PC-9 (cell line): ENCODE data around the gene ZMYND15.

Source experiments
- EZH2 ChIP-seq: fragments of 200-600 bp; sonication (generic); IDR thresholded peaks from 2 replicates; pipeline ENCODE4 v1.8.0; 2017; ENCODE audit warnings: antibody characterized with exemption, low read depth
- TF ChIP-seq, protein P1 (sequence below): fragments of 200-600 bp; sonication (generic); conservative IDR thresholded peaks from 2 replicates; pipeline ENCODE4 v1.6.1; 2017; ENCODE audit warnings: mixed run types, antibody characterized with exemption, mild to moderate bottlenecking, moderate library complexity

DNA sequence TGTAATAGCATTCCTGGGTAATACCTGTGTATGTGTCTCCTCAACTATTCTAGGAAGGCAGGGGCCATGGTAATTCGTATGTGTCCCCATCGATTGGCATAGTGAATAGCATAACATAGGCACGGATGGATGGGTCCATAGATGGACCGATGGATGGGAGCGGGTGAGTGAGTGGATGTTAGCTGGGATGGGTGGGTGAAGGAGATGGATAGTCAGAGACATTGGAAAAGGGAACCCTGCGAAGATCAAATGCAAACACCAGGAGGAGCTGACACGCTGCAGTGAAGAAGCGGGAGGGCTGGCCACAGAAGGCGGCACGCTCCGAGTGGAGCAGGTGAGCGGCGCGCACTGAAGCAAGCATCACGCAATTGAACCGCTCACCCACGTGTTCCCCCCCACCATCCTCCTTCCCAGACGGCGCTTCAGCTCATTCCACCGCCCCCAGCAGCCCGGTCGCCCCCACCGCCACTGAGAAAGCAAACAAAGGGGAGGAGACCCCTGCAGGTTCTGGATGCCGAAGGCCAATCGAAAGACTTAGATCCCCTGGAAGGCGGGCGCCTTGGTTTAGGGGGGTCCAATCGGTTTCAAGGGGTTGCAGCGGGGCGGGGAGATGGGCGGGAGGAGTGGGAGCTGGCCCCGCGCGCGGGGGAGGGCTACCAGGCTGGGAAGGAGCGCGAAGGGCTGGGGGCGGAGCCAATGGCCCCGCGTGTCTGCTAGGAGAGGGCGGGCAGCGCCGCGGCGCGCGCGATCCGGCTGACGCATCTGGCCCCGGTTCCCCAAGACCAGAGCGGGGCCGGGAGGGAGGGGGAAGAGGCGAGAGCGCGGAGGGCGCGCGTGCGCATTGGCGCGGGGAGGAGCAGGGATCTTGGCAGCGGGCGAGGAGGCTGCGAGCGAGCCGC lies 29.6 kb upstream of the ZMYND15 start, which contains the start of gene ARRB2:
- TF ChIP-seq, protein P1, sequence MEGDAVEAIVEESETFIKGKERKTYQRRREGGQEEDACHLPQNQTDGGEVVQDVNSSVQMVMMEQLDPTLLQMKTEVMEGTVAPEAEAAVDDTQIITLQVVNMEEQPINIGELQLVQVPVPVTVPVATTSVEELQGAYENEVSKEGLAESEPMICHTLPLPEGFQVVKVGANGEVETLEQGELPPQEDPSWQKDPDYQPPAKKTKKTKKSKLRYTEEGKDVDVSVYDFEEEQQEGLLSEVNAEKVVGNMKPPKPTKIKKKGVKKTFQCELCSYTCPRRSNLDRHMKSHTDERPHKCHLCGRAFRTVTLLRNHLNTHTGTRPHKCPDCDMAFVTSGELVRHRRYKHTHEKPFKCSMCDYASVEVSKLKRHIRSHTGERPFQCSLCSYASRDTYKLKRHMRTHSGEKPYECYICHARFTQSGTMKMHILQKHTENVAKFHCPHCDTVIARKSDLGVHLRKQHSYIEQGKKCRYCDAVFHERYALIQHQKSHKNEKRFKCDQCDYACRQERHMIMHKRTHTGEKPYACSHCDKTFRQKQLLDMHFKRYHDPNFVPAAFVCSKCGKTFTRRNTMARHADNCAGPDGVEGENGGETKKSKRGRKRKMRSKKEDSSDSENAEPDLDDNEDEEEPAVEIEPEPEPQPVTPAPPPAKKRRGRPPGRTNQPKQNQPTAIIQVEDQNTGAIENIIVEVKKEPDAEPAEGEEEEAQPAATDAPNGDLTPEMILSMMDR, result peak; percentile 71
- TF ChIP-seq EZH2, result no peak
